Cardiac fibroblast (primary cell): ENCODE results near the gene RHOB.
A peak's percentile ranks its signal among the peaks of the same experiment; 100 is the strongest.

Experiments
- DNase-seq, 2 donors: peaks; one replicate each; pipeline versions ENCODE4 v3.0.0 to v3.0.0-alpha.2; 2010; ENCODE audit warnings: low read depth in 2 of 2
- H3K4me3 ChIP-seq, 2 donors: replicated peaks in 1 of 2; 1 replicate in 1 of 2; 2 replicates in 1 of 2; pipeline ENCODE4 v1.5.1; 2011; ENCODE audit warnings: low read depth in 2 of 2, low read length in 2 of 2, mild to moderate bottlenecking in 2 of 2, moderate library complexity in 1 of 2
- TF ChIP-seq, protein P1 (sequence below): IDR thresholded peaks from one replicate; pipeline ENCODE4 v1.5.1; 2011; ENCODE audit warnings: low read depth, mild to moderate bottlenecking, low read length, inconsistent platforms

RHOB gene

DNA sequence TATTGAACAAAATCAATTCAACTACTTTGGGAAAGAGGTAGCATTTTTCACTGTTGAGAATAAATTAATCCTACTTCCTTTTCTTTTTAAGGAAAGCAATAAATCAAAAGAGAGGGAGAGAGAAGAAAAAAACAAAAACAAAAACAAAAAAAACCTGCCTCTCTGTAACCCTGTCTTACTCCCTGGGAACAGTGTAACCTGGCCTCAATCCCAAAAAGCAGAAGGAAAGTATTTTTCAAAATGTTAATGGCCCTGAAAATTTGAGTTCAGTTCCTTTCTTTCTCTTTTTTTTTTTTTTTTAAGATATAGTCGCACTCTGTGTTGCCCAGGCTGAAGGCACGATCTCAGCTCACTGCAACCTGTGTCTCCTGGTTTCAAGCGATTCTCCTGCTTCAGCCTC is 35.9 kb downstream of the RHOB start:
- TF ChIP-seq, protein P1, sequence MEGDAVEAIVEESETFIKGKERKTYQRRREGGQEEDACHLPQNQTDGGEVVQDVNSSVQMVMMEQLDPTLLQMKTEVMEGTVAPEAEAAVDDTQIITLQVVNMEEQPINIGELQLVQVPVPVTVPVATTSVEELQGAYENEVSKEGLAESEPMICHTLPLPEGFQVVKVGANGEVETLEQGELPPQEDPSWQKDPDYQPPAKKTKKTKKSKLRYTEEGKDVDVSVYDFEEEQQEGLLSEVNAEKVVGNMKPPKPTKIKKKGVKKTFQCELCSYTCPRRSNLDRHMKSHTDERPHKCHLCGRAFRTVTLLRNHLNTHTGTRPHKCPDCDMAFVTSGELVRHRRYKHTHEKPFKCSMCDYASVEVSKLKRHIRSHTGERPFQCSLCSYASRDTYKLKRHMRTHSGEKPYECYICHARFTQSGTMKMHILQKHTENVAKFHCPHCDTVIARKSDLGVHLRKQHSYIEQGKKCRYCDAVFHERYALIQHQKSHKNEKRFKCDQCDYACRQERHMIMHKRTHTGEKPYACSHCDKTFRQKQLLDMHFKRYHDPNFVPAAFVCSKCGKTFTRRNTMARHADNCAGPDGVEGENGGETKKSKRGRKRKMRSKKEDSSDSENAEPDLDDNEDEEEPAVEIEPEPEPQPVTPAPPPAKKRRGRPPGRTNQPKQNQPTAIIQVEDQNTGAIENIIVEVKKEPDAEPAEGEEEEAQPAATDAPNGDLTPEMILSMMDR, result no peak
- DNase-seq, result no peak
- H3K4me3 ChIP-seq, result no peak overlapping the region

DNA sequence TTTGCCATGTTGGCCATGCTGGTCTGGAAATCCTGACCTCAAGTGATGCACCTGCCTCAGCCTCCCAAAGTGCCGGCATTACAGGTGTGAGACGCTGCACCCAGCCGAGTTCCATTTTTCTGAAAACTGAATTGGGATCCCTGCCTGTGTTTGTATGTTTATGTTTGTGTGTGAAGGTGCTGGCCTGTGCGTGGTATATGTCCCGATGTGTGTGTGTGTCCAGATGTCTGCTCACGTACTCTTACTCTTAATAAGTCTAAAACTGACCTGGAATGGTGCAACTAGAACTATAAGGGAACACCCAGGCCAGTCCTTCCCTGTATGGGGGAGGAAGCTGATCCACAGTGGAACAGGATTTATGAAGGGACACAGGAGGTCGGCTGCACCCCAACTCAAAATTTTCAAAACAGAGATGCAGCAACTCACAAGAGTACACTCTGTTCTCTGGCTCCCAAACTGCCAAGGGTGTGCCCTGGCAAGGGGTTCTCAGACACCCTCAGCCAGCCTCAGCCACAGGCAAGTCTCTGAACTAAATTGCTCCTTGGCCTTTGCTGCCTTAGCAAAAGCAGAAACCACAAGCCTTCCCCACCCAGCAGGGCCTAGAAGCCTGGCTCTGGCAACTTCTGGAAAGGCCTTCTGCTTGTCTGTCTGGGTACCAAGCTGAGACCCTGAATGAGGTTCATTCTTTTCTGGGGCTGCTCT is 36.5 kb downstream of the RHOB start:
- TF ChIP-seq, protein P1, result no peak
- peak in 1 of 2 donors; percentile 30 for DNase-seq
- H3K4me3 ChIP-seq, result no peak overlapping the region

DNA sequence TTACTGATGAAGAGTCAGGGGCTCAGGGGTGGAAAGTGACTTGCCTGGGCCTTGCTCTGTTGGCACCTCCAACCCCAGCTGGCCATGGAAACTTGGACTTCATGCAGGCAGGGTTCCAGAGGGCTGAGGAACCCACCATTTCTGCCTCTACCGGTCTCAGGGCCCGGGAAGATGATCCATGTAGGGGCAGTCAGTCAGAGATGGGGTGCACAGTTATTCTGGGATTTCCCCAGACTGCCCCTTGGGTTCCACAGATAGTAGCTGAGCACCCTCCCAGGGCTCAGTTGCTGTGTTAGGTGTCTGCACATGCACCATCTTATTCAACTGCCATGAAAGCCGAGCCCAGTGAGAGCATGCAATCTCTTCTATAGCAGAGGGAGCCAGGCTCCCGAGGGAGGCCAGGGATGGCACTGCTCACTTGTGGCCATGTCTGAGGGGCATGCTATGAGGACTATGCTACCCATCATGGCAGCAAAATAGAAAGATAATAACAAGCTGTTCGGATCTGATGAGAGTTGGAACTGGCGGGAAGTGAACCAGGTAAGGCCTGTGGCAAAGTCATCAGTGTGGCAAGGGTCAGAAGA is 37.3 kb downstream of the RHOB start:
- TF ChIP-seq, protein P1, result no peak
- H3K4me3 ChIP-seq, result no peak overlapping the region
- no peak for DNase-seq

DNA sequence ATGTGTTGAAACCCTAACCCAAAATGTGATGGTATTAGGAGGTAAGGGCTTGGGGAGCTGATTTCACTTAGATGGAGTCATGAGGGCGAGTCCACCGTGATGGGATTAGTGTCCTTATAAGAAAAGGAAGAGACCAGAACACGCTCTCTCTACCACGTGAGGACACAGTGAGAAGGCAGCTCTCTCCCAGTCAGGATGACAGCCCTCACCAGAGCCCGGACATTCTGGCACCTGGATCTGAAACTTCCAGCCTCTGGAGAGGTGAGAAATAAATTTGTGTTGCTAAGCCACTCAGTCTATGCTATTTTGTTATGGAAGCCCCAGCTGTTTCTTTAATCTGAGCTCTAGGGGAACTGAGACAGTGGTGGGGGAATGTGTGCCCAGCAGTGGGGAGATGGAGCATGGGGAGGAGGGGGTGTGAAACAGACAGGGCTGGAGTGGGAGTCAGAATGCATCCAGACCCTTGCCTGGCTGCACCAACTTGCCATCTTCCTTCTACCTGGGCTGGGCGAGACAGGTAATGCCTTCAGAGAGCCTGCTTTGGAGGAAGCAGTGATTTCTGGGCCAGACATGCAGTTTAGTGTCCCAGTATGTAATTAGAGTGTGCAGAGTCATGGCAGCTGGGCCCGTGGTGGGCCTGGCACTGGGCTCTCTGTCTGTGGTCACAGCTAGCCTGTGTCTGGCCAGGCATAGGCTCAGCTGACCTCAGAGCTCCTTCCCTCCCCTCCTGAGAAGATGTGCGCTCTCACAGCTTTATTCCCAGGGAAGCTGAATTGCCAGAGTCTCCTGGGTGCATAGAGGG is 38.1 kb downstream of the RHOB start:
- no peak for DNase-seq
- H3K4me3 ChIP-seq, result no peak overlapping the region
- TF ChIP-seq, protein P1, result no peak

DNA sequence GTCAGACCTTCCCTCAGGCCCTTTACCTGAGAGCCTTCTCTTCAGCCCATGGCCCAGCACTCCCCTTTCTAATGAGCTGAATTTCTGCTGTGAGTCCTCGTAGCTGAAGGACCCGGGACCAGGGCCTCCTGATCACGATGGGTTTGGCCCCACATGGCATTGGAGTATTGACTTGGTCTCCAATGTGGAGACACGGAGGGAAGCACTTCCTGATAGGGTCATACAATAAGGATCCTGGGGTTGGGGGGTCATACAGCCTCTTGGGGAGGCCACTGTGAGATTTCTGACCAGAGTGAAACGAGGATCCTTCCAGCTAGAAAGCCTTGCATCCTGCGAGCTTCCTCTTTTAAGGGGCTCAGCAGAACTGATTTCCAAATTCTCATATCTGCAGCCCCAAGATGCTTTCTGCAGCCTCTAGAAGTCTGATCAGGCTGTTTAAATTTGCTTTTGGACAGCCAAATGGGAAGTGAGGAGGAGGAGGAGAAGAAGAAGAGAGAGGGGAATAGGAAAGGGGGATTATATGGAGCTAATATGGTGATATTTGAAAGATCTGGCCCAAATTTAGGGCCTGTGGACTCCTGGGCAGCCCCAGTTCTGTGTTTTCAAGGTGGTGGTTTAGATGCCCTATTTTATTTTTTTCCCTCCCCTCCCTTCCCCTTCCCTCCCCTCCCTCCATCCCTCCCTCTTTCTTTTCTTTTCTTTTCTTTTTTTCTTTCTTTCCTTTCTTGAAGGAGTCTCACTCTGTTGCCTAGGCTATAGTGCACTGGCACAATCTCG is 38.9 kb downstream of the RHOB start:
- H3K4me3 ChIP-seq, result no peak overlapping the region
- TF ChIP-seq, protein P1, result no peak
- DNase-seq, result no peak

DNA sequence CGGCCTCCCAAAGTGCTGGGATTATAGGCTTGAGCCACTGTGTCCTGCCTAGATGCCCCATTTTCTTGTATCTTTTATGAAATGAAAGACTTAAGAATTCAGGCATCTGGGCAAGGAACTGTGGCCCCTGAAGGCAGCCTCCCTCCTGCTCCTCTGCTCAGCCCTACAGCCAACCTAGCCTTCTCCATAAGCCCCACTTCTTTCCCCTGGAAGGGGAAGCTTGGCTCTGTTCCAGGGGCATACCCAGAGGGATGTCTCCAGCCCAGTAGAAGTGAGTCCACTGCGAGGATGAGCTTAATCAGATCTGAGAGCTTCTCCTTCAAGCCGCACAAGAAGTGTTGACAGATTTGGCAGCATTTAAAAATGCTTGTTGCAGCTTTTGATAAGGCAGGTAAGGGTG is 39.7 kb downstream of the RHOB start:
- no peak for DNase-seq
- H3K4me3 ChIP-seq, result no peak overlapping the region
- TF ChIP-seq, protein P1, result no peak
